ENCODE data around the gene ODAD4.

DNA sequence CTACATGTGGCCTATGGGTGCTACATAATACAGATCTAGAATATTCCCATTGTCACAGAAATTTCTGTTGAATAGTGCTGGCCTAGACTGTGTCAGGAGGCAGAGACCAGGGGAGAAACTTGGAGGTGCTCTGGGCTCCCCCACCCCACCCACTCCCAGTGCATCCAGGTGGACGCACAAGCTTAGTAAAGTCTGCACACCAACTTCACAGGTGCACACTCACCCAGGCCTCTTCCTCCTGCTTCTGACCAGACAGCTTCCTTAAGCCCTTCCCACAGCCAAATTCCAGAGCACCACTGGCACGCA lies 28.6 kb downstream of the ODAD4 start:
- TF ChIP-seq, protein P1, sequence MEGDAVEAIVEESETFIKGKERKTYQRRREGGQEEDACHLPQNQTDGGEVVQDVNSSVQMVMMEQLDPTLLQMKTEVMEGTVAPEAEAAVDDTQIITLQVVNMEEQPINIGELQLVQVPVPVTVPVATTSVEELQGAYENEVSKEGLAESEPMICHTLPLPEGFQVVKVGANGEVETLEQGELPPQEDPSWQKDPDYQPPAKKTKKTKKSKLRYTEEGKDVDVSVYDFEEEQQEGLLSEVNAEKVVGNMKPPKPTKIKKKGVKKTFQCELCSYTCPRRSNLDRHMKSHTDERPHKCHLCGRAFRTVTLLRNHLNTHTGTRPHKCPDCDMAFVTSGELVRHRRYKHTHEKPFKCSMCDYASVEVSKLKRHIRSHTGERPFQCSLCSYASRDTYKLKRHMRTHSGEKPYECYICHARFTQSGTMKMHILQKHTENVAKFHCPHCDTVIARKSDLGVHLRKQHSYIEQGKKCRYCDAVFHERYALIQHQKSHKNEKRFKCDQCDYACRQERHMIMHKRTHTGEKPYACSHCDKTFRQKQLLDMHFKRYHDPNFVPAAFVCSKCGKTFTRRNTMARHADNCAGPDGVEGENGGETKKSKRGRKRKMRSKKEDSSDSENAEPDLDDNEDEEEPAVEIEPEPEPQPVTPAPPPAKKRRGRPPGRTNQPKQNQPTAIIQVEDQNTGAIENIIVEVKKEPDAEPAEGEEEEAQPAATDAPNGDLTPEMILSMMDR (conservative IDR thresholded peaks at IDR 0.05; ENCODE audit: low read length), result no peak
- no peak for TF ChIP-seq EZH2phosphoT487 (IDR thresholded peaks at IDR 0.05; ENCODE audit: borderline replicate concordance, low read depth, low read length)
